DMS 273 (cell line): Measurements from ENCODE around the gene APOL1.
"Not testable (repeated sequence)": the region's sequence is repeated elsewhere in the genome, so short reads cannot be mapped to it uniquely, and the experiment has no call there.

Source experiments
- DNase-seq: peaks from one replicate; lab custom pipeline; 2025; ENCODE audit not compliant: unreplicated experiment; lab: John Stamatoyannopoulos, UW

Gene APOL1

DNA sequence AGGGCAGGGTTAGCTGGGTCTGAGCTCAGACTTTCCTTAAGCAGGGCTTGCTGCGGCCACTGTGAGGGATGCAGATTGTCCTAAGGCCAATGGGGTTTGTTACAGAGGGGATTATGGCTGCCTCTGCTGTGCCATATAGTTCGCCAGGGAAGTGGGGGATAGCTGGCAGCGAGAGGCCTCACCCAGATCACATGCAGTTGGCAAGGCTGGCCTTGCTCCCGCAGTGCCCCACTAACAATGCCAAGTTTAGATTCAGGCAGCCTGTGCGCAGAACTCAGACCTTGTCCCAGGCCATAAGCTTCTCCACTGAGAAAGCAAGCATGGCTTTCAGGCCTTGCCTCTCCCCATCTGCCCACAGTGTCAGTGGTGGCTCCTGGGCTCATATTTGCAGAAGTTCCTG, 8.9 kb upstream of the APOL1 start:
- DNase-seq = no peak

DNA sequence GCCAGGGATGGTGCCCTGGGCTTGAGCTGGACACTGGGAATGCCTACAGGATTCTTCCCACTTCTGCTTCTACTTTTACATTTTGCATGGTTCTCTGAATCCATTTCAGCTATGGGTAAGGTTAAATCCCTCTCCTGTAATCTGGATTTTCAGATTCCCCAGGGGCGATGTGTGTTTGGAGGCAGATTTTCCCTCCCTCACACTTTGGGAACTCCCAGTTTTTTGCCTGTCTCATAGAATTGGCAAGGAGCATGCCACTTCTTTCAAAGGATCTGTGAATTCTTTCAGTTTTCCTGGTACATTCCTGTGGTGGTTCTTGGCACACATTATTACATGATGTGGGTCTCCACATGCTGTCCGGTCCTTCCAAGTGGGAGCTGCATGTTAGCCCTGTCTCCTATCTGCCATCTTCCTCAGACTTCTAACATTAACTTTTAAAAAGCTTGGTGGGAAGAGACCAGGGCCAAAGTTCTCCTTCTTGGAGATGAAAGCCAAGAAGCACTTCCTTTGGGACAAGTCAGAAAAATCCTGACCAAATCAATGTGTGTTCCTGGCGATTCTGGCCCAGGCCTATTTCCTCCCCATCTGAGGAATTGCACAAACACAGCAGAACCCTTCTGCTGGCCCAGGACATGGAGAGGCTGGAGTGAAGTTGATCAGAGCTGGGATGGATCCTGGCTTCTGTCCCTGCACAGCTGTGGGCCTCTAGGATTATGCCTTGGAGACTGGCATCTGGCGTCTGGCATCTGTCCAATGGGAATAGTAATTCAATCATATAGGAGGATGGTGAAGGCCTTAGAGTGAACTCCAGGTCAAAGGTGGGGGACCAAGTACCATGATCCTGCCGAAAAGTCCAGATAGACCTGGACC, 8.2 kb upstream of the APOL1 start:
- peak; percentile 85 for DNase-seq

DNA sequence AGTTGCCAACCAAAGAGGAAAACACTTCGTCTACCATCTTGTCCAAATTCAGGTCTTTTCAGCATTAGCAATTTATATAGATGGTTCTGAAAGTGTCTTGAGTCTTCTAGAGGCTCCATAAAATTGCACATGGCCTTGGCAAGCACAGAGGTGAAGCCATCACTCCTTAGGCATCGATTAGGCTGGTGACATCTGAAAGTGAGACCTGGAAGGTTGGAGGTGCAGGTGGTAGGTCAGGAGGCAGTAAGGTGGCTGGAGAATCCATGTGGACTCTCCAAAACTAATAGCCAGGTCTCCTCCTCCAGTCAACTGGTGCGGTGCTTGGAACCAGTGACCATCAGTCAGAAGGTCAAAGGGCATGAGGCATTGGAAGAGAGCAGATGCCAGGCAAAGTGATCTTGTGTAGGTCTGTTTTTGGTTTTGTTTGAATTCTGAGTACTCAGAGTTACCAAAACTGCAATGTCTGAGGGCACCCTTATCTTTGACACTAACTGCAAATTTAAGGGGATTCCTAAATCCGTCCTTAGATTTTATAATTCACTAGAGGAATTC, 7.1 kb upstream of the APOL1 start:
- no peak for DNase-seq

DNA sequence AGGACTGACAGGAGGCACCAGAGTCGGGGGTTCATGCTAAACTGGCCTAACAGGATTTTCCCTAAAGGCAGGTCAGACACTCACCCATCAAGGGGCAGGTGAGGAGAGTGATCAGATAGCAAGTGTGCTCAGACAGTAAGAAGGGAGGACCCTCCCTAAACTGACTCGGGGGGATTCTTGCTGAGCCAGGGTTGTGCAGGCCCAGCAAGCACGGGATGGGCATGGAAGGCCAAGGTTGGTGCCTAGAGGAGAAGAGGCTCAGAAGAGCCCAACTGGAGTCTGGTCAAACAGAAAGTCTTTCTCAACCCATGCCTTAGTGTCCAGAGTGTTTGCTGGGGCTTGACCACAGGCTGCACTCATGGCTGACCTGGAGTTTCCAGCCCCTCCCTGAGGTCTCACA, 6.2 kb upstream of the APOL1 start:
- DNase-seq = no peak

DNA sequence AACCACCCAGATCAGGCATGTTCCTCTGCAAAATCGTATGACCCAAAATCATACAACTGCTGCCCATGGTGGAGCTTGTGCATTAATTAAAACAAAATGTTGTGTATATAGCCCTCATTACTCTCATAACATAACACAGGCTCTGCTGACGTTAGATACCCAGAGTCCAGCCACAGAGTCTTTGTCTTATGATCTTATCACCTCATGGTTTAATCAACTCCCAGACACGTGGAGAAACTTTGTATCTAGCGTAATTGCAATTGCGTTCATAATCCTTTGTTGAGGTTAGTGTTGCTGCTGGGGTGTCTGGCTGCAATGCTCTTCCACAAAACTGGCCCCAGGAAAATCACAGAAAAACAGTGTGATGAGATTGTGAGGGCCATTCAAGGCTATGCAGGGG, 5.0 kb upstream of the APOL1 start:
- no peak for DNase-seq

DNA sequence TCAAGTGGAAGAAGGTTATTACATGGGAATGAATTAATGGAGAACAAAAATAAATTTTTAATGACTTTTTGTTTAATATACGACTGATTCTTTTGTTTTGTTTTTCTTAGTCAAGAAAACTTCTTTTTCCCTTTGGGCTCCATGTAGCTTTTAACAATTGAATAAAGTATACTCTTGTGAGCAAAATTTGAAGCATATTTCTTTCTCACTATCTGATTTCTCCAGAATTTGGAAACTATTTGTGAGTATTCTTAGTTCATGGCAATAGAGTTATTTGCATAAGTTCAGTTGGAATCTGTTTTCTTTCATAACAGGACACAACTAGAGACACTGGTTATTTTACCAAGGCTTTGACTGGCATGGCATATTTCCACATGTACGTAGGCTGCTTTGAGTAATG, 3.8 kb upstream of the APOL1 start:
- DNase-seq = no peak

DNA sequence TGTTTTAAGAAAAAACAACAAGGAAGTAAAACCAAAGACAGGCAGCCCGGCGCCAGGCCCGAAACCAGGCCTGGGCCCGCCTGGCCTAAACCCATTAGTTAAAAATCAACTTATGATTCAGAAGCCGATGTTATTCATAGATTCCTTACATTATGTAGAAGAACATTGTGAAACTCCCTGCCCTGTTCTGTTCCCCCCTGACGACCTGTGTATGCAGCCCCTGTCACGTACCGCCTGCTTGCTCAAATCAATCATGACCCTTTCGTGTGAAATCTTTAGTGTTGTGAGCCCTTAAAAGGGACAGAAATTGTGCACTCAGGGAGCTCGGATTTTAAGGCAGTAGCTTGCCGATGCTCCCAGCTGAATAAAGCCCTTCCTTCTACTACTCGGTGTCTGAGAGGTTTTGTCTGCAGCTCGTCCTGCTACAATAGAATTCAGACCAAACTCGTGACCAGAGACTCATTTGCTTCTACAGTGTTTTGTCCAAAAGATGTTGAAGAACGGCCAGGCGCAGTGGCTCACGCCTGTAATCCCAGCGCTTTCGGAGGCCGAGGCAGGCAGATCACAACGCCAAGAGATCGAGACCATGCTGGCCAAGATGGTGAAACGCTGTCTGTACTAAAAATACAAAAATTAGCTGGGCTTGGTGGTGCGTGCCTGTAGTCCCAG, 2.5 kb upstream of the APOL1 start:
- not testable (repeated sequence) for DNase-seq

DNA sequence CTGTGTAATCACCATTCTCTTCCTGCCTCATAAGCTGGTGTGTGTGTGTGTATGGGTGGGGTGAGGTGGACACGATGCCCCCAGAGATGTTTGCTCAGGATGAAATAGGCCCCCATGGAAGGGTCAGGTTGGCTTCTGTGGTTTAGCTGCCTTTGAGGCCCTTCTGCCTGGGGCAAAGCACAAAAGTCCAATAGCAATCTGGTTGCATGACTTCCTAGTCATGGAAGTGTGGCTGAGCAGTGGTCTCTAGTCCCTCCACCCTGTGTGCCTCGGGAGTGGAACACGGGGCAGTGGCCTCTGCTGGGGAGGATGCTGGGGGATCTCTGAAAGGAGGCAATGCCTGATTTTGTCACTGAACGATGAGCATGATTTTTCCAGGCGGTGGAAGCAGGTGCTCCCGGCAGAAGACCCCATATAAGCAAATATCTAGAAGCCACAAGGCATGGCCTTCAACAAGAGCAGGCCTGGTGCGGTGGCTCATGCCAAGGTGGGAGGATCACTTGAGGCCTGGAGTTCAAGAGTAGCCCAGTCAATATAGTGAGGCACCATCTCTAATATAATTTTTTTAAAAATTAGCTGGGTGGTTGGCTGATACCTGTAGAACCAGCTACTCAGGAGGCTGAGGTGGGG, 839 bp upstream of the APOL1 start:
- DNase-seq = not testable (repeated sequence)

DNA sequence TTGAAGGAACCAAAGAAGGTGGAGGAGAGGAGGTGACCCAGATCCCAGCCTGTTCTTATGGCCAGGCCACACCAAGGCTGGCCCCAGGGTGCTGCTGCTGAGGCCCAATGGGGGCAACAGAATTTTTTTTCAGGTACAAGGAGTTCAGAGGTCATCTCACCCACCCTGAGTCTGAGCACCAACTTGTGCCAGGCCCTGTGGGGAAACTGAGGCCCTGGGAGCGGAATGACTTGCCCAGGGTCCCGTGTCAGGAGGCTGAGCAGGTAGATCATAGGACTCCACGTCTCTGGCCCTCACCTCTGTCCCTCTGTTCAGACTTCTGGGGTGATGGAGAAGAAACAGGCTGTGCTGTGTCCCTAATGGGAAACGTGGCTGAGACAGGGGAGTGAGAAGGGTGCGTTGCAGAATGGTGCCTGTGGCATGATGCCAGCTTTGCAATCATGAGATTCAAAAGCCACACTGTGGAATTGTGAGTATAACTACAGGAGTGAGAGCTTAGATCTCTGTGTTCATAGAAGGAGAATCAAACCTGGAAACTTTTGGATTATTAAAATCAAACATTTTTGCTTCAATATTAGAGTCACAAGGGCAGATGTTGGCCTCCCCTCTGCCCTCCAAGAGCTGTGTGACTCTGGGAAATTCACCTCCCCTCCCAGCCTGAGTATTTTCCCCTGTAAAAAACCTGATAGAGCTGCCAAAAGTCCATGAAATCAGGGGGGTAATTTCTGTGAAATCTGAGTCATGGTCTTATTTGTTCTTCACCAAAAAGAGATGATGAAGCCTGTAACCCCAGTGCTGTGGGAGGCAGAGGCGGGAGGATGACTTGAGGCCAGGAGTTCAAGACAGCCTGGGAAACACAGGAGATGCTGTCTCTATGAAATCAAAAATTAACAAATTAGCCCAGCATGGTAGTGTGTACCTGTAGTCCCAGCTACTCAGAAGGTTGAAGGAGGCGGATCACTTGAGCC, 874 bp downstream of the APOL1 start:
- peak; percentile 34 for DNase-seq

DNA sequence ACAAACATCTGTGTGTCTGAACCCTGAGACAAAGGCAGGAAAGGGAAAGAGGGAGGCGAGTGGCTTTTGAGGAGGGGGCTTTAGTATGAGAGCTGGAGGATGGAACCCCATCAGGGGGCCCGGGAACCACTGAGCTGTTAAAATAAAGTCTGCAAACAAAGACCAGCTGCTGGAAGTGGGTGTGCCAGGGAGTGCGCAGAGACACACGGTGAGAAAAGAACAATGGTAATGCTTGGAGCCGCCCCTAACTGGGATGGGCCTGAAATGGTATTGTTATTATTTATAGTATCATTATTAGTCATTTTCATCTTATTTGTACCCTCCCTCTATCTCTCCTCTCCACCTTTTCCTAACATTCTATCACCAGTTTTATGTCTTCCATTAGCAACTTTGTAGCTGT, 2.6 kb downstream of the APOL1 start:
- not testable (repeated sequence) for DNase-seq

DNA sequence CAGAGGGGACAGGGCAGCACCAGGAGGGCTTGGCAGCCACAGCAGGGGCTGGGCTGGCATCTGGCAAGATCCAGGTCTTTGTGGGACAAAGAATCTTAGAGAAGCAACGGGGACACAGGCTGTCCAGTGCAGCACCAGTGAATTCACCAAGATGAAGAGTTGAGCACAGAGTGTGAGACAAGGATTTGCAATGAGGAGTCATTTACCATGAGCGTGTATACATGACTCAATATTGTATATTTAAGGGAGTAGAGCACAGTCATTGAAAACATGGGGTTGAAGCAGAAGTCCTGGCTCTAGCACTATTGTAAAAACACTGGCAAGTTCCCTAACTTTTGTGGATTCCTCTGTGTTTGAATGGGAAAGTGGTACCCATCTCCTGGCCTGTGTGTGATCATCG, 3.5 kb downstream of the APOL1 start:
- no peak for DNase-seq

DNA sequence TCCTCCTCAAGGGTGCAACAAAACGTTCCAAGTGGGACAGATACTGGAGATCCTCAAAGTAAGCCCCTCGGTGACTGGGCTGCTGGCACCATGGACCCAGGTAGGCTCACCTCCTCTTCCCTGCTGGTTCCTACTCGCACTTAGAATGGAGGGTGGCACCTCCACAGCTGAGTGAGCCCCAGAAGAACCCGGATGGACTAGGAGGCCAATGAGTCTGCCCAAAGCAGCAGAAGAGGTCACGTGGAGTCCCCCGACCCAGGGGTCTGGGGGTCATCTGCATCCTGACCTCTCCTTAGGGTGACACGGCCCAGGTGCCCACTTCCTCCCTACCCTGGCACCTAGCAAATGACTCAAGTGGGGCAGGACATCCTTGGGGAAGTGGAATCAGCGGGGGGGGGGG, 4.4 kb downstream of the APOL1 start:
- no peak for DNase-seq

DNA sequence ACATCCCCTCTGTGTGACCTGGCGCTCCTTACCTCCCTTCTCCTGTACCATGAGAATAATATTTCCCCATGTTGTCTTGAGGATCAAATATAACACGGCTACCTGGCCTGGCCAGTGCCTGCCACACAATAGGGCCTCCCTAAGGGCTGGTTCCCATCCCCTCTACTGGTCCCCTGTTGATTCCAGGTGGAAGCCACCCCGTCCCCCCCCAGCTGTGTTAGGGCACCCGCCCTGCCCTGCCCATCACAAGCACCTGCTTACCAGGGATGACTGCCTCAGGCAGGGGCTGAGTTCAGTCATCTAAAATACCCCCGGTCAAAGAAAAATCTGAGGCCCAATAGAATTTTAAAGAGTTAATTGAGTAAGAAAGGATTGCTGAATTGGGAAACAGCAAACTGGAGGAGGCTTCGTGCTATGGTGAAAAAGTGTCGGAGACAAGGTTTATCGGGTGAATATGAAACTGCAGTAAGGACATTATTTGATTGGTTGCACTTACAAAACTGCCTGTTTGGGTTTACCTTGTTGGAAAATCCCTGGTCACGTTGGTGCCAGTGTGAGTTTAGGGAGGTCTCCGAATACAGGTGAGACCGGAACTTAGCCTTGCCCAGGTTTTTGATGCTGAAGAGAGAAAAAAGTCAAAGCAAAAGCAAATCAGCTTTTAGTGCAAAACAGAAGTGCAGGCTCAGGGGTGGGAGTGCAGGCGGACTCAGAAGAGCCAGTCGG, 5.2 kb downstream of the APOL1 start:
- DNase-seq = no peak

DNA sequence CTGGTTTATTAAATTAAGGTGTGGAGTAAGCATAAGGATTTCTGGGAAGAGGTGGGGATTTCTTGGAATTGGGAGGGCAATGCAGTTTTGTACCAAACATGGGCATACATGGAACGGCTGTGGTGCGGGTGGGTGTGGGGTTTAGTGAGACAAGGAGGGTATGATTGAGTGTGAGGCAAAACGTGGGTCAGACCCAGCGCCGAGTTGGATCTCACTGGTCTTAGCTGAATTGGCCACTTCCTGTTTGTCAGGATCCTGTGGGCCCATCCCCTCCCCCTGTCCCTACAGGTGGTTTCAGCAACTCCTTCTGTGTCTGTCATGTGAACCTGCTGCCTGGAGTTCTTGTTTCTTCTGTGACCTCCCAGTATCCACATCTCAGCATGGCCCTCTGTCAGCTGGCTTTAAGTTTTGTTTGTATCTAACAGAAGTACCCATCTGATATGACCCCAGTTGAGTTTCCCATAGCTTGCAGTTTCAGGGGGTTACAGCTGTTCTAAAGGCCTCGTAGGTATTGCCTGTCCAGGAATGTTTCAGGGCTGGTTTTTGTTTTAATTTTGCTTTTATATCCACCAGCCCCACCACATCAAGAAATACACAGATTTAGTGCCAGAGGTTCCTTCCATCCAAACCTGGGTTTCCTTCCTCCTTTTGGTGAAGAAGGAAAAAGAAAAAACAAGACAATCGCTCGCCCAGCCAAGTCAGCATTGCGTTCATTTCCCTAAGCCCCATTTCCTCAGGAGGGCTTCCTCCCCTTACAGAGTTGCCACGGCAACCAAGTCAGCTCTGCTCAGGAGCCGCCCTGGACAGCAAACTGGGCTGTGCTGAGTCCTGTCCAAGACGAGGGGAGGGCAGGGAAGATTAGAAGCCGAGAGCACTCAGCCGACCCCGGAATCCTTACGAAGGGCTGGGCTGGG, 6.0 kb downstream of the APOL1 start:
- peak; percentile 7 for DNase-seq

DNA sequence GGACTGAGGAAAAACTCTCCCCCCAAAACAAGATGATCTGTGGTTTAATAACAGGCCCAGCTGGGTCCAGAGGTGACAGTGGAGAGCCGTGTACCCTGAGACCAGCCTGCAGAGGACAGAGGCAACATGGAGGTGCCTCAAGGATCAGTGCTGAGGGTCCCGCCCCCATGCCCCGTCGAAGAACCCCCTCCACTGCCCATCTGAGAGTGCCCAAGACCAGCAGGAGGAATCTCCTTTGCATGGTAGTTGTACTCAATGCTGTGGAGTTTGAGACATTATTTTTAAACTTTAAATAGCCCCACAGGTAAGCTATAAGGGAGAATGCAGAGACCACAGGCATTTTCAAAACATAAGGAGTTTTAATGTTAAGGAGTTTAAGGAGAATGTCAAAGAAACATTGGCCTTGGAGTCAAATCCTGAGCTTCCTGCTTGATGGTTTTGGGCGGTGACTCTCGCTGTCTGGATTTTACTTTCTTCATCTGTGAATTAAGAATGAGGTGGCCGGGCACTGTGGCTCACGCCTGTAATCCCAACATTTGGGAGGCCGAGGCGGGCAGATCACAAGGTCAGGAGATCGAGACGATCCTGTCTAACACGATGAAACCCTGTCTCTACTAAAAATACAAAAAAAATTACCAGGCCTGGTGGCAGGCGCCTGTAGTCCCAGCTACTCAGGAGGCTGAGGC, 6.8 kb downstream of the APOL1 start:
- no peak for DNase-seq

DNA sequence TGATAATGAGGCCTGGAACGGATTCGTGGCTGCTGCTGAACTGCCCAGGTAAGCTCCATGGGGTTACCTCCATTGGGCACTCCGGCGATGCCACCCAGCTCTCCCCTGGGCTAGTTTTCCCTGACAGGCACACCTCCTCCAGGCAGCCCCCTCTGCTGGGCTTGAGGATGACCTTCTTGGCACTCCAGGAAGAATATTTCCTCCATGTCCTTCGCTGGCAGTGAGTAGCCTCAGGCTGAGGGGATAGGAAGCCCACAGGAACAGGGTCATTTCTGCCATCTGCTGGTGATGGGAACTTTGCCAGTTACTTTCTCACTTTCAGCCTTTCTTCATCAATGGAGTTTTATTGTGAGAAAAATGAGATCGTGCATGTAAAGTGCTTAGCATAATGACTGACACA, 8.7 kb downstream of the APOL1 start:
- DNase-seq = not testable (repeated sequence)

DNA sequence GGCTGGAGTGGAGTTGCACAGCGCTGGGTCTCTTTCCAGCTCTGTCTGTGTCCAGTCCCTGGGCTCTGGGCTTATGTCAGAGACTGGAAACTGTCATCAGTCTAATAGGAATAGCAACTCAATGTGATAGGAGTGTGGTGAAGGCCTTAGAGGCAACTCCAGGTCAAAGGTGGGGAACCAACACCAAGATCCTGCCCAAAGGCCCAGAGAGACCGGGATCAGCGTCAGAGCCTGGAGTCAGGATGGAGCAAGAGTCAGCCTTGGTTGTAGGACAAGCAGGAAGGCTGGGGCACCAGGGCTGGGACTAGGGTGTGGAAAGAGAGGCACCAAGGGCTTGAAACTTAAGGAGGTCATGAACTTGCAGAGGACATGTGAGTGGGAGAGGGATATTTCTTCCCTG, 9.4 kb downstream of the APOL1 start:
- not testable (repeated sequence) for DNase-seq

DNA sequence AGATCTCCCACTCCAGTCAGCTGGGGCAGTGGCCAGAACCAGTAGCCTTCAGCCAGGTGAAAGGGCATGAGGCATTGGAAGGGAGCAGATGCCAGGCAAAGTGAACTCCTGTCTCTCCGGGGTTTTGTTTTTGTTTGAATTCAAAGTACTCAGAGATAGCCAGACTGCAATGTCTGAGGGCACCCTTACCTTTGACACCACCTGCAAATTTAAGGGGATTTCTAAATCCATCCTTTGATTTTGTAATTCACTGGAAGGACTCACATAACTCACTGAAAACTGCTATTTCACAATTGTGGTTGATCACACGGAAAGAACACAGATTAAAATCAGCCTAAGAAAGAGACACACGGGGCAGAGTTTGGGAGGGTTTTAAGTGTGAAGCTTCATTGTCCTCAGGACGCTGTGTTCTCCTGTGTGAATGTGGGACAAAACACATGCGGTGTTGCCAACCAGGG, 10.3 kb downstream of the APOL1 start:
- not testable (repeated sequence) for DNase-seq
